Ramos (cell line): Measurements from ENCODE around the gene MYO15B.

Source experiments
- in situ Hi-C: fragments of 300-500 bp; cut with MboI; formaldehyde crosslinking; loops from one replicate; pipeline ENCODE4 v1.14.3; 2022; ENCODE audit warnings: low sequenced_read_pairs; ENCODE audit not compliant: unreplicated experiment

Gene MYO15B

GRCh38 chr17:75557852-75558665, 29.5 kb upstream of the MYO15B start:
- in situ Hi-C loops: no loop called here

DNA sequence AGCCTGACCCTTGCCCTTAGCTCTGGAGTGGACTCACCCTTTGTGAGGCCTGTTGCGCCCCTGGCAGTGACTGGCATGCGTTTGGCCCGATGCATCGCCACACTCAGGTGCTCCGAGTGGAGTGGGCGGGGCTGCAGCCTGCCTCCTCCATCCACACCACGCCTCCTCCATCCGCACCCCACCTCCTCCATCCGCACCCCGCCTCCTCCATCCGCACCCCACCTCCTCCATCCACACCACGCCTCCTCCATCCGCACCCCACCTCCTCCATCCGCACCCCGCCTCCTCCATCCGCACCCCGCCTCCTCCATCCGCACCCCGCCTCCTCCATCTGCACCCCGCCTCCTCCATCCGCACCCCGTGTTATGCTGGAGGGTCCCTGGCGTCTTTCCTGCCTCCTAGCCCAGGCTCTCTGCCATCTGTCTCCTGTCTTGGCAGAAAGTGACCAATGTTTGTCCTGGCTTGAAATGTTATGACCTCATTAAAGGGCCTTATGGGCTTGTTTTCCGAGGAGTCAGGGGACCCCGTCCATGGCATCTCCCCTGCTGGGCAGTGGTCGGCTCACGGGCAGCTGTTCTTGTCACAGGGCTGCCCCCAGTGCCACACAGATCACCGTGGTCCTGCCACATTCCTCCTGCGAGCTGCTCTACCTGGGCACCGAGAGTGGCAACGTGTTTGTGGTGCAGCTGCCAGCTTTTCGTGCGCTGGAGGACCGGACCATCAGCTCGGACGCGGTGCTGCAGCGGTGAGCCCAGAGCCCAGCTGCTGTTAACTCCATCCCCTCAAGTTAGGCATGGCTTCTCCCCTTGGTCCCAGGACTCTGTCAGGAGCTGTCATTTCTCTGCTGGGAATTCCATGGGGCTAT, 28.7 kb upstream of the MYO15B start:
- in situ Hi-C loops: no loop called here

DNA sequence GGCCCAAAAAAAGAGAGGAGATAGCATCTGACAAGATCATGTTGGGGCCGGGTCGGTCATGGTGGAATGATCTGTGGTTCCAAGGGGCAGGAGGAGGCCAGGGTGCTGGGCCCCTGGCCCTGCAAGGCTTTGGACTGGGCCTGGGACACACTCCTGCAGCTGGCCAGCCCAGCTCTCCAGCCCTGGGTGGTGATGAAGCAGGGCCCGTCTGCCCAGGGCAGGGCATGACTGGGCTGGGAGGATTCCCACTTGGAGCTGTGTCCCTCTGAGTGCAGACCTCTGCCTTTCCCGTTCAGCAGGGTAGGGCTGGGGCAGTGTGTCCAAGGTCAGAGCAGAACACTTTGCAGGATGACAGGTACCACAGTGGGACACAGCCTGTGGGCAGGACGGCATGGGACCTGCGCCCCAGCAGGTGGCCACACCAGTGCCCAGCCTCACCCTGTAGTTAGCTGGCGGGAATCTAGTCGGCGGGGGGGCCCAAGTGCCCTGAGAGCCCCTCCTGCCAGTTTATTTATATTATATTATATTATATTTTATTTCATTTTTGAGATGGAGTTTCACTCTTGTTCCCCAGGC, 27.6 kb upstream of the MYO15B start:
- in situ Hi-C loops: no loop called here

GRCh38 chr17:75561927-75562603, 25.5 kb upstream of the MYO15B start:
- in situ Hi-C loops: no loop called here

DNA sequence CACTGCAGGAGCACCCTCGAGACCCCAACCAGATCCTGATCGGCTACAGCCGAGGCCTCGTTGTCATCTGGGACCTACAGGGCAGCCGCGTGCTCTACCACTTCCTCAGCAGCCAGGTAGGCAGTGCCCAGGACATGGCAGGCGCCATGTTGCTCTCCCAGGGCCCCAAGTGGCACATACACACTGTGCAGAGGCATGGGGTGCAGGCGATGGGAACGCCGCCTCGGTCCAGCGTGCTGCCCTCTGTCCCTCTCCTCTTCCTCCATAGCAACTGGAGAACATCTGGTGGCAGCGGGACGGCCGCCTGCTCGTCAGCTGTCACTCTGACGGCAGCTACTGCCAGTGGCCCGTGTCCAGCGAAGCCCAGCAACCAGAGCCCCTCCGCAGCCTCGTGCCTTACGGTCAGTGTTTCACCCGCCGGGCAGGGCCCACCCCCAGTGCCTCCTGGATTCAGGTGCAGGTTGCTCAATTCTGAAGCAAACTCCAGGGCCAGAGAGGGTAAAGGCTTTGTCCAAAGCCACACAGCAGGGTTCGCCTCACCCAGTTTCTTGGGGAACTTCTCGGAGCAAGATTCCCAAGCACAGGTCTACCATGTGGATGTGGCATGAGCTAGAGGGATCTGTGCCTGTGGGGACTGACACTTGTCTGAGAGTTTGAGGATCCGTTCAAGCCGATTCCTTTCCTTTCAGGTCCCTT, 24.4 kb upstream of the MYO15B start:
- in situ Hi-C loops: no loop called here

- in situ Hi-C loops: no loop called here
Observed at GRCh38 chr17:75564195-75564594, 23.4 kb upstream of the MYO15B start.

DNA sequence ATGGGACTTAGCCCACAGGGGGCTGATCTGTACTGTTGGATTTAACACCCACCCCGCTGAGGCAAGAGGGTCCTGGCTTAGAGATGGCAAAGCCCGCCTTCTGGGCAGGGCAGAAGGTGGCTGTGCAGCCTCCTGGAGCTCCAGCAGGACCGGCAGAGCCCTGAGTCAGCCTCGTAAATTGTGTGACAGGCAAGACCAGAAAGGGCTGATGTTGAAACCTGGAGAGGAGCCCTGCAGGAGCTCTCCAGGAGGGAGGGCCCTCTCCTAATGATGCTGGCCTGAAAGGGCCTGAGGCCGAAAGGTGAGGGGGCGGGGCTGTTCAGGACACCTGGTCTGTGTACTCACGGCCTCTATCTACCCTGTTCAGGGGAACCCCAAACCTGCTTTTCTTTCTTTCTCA, 22.5 kb upstream of the MYO15B start:
- in situ Hi-C loops: no loop called here

DNA sequence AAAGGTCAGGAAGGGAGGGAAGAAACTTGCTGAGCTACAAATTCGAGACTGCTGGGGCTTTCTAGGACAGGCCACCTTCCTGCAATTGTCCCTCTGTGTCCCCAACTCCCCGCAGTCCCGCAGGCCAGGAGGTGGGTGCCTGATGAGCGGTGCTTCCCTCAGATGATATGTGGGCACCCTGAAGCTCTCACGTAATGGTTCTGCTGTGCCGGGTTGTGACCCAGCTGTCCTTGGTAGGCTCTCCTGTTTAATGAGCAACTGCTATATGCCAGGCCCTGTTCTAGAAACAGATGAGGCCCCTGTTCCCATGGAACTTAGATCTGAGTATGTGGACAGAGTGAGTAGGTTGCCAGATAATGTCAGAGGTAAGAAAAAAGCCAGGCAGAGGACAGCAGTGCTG, 22.0 kb upstream of the MYO15B start:
- in situ Hi-C loops: no loop called here

DNA sequence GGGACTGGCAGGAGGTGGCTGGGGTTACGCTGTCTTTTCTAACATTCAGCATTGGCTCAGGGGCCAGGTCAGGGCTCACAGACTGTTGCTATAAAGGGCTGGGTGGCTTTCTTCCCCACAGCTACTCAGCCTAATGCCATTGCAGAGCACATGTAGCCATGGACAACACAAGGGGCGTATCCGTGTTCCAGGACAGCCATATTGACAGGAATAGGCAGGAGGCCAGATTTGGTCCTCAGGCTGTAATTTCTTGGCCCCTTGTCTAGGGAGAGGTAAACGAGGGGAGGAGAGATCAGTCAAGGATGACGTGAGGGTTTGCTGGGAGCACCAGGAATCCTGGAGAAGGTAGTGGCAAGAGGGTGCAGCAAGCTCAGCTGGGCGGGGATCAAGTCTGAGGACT, 21.2 kb upstream of the MYO15B start:
- in situ Hi-C loops: no loop called here

- in situ Hi-C loops: no loop called here
Observed at GRCh38 chr17:75566834-75567233, 20.8 kb upstream of the MYO15B start.

DNA sequence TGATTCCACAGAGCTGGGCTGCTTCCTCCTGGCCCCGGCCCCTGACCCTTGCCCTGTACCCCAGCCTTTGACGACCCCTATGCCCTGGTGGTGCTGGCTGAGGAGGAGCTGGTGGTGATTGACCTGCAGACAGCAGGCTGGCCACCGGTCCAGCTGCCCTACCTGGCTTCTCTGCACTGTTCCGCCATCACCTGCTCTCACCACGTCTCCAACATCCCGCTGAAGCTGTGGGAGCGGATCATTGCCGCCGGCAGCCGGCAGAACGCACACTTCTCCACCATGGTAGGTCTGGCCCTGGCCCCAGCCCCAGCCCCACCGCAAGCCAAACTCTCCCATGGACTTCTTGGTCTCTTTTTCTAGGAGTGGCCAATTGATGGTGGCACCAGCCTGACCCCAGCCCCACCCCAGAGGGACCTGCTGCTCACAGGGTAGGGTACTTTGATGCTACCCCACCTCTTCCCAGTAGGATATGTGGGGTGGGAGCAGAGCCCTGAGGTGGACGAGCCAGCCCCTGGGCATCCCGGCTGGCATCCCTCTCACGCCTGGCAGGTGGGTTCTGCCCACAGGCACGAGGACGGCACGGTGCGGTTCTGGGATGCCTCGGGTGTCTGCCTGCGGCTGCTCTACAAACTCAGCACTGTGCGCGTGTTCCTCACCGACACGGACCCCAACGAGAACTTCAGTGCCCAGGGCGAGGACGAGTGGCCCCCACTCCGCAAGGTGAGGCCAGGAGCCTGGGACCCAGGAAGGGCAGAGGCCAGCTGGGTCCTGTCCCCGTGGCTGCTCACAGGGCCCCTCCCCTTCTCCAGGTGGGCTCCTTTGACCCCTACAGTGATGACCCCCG, 19.0 kb upstream of the MYO15B start:
- in situ Hi-C loops: no loop called here

DNA sequence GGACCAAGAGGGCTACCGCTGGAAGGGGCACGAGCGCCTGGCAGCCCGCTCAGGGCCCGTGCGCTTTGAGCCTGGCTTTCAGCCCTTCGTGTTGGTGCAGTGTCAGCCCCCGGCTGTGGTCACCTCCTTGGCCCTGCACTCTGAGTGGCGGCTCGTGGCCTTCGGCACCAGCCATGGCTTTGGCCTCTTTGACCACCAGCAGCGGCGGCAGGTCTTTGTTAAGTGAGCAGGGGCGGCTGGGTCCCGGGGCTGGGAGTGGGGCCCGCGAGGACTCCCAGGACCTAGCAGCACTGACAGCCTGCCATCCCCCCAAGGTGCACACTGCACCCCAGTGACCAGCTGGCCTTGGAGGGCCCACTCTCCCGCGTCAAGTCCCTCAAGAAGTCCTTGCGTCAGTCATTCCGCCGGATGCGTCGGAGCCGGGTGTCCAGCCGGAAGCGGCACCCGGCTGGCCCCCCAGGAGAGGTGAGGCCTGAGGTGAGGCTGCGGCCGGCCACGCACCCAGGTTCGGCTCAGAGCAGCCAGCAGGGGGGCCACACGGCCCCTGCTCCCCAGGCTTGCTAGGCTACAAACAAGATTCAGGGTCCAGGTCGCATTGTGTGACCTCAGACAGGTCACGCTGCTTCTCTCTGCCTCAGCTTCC, 17.4 kb upstream of the MYO15B start:
- in situ Hi-C loops: no loop called here

DNA sequence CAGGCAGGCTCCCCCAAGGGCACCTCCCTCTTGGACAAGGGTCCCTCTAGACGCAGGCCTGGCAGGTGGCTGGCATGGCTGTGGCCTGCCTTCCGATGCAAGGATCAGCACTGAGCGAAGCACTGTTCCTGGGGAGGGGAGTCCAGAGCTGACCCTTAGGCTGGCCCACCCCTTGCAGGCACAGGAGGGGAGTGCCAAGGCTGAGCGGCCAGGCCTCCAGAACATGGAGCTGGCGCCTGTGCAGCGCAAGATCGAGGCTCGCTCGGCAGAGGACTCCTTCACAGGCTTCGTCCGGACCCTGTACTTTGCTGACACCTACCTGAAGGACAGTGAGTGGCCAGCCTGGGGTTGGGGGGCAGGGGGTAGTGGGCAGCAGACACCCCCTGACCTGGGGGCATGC, 16.8 kb upstream of the MYO15B start:
- in situ Hi-C loops: no loop called here

DNA sequence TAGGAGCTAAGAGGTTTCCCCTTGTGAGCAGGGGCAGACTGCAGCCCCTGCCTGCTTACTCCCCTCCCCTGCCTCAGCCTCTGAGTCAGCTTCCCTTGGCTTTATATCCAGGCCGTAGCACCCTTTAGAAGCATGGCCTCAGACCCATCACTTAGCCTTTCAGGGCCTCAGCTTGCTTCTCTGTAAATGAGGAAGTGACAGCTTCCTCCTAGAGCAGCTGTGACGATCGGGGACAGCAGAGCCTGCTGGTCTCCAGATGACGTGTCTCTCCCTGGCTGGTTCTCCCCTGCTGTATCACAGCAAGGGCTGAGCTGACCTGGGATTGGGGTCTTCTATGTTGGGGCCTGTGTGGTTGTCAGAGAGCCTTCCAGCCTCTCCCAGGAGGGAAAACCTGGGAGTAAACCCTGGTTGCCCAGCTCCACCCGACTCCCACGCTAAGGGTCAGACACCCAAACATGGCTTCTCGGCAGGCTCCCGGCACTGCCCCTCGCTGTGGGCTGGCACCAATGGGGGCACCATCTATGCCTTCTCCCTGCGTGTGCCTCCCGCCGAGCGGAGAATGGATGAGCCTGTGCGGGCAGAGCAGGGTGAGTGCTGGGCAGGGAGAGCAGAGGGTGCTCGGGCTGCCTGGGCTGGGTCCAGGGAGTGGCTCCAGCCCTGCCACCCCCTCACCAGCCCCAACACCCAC, 16.3 kb upstream of the MYO15B start:
- in situ Hi-C loops: no loop called here

DNA sequence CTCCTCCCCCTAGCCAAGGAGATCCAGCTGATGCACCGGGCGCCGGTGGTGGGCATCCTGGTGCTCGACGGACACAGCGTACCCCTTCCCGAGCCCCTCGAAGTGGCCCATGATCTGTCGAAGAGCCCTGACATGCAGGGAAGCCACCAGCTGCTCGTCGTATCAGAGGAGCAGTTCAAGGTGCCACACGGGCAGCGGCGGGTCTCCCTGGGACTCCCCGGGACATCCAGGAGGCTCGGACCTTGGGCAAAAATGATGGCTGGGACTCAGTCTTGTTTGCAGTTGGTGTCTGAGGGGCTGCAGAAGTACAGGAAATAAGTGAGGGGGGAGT, 15.8 kb upstream of the MYO15B start:
- in situ Hi-C loops: no loop called here

- in situ Hi-C loops: no loop called here
Observed at GRCh38 chr17:75572713-75573539, 14.7 kb upstream of the MYO15B start.

- in situ Hi-C loops: no loop called here
Observed at GRCh38 chr17:75573540-75573957, 14.1 kb upstream of the MYO15B start.
